NK-92 treated with Interleukin-12 subunit alpha and Interleukin-12 subunit beta, amount 100 ng/mL, for 24 hours (cell line): Measurements from ENCODE around the gene HMX1.

Source experiments
- DNase-seq: peaks from one replicate; lab custom pipeline; 2025; lab: John Stamatoyannopoulos, UW

The HMX1 gene

GRCh38 chr4:8910100-8910821 lies 38.6 kb upstream of the HMX1 start:
- no peak for DNase-seq

DNA sequence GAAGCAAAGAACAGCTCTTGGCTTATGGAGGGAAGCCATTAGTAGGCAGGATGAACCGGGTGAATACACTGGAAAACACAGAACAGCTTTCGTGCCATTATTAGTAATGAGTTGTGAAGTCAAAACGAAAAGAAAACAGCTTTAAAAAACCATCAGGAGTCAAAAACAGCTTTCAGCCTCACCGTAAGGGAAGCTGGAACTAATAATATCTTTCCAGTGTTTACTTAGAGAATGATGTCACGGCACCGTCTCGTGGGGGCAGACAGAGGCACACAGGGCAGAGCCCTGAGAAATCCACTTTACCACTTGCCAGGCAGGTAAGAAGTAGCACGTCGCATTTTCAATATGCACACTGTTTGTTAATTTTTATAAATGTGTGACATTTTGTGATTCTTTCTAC lies 37.9 kb upstream of the HMX1 start:
- DNase-seq: no peak

- no peak for DNase-seq
Observed at GRCh38 chr4:8908206-8908893, 36.7 kb upstream of the HMX1 start.

- no peak for DNase-seq
Observed at GRCh38 chr4:8907596-8908205, 36.1 kb upstream of the HMX1 start.

- DNase-seq: no peak
Observed at GRCh38 chr4:8906991-8907595, 35.5 kb upstream of the HMX1 start.

GRCh38 chr4:8906668-8906970 lies 35.0 kb upstream of the HMX1 start:
- no peak for DNase-seq

DNA sequence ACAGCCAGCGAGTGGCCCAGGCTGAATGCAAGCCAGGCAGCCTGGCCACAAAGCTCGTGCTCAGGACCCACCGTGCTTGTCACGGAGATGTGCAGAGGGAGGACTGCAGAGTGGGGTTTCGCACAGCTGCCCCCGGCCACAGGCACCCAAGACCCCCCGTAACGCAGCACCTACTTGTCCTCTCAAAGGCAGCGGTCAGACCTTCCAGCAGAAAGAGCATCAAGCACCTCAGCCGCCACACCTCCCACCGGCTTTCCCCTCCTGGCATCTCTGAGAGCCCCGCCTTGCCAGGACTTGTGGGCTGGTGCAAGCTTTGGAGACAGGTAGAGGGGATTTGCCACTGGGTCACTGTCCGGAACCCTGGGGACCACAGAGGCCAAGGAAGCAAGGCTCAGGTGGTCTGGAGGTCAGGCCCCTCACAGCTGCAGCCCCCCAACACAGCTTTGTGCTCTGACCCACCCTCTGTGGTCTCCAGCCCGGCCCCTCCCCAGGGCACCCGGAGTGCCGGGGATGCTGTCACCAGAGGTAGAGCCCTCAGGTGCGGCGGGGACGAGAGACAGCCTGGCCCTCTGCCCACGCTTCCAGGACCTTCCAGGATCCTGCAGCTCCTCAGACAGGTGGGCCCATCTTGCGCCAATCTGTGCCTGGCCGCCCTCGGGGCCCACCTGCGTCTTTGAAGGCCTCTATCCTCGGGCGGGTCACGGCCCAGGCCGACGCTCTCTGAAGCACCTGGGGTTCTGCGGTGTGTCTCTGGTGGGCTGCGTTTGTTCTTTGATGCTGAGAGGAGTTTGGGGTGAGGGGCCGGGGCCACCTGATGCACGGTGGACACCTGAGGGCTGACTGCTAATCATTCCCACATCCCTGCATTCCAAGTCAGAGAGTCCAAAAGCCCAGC lies 34.4 kb upstream of the HMX1 start:
- DNase-seq: no peak

- DNase-seq: no peak
Observed at GRCh38 chr4:8905226-8905772, 33.7 kb upstream of the HMX1 start.

DNA sequence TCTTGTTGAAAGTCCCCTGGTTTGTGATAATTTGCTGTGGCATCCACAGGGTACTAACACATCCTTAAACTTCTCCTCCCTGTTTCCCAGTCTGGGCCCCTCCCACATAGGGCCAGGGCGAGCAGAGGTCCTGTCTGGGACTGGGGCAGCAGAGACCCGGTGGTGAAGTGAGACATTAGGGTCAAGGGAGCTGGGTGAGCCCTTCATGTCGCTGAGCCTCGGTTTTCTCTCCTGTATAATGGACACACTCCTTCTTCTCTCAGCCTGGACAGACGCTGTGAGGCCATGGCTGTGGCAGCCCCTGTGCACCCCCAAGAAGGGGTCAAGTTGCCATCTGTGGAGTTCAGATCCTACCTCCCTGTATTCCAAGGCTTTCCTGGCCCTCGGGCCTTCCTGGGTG lies 33.0 kb upstream of the HMX1 start:
- no peak for DNase-seq

DNA sequence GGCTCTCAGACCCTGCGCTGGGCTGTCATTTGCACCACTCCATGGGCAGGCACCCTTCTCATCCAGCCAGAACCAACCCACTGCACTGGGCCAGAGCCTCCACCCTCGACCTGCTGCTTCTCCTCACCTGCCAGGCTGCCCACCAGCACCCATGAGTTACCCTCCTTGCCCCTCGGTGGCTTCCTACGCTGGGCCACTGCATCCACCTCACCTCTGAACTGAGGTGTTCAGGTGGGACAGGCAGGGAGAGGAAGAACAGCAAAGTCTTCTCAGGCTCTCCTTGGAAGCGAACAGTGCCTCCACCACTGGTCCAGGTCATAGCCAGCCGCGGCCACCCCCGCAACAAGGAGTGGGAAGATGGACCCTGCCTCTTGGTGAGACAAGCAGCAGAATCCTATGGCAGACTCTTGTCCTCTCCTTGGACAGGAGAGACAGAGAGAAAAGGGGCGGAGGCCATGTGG lies 32.4 kb upstream of the HMX1 start:
- no peak for DNase-seq

GRCh38 chr4:8901335-8901734 lies 29.7 kb upstream of the HMX1 start:
- no peak for DNase-seq

GRCh38 chr4:8900588-8900987 lies 28.9 kb upstream of the HMX1 start:
- no peak for DNase-seq

DNA sequence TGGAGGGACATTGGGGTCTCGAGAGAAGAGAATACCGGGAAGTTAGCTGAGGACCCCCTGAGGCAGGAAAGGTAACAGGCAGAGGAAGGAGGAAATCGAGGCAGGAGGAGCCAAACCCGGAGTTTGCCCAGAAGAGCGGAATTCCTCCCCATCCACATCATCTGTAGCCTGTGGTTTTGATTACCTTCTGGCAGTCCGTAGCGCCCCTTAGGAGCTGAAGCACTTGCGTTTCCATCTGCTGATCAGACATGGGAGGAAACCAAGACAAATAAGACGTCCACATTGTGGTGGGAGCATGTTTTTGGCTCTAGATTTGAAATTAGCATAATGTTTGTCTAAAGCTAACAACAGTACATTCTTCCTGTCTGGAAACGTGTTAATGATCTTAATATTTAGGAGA lies 26.8 kb upstream of the HMX1 start:
- DNase-seq: no peak

DNA sequence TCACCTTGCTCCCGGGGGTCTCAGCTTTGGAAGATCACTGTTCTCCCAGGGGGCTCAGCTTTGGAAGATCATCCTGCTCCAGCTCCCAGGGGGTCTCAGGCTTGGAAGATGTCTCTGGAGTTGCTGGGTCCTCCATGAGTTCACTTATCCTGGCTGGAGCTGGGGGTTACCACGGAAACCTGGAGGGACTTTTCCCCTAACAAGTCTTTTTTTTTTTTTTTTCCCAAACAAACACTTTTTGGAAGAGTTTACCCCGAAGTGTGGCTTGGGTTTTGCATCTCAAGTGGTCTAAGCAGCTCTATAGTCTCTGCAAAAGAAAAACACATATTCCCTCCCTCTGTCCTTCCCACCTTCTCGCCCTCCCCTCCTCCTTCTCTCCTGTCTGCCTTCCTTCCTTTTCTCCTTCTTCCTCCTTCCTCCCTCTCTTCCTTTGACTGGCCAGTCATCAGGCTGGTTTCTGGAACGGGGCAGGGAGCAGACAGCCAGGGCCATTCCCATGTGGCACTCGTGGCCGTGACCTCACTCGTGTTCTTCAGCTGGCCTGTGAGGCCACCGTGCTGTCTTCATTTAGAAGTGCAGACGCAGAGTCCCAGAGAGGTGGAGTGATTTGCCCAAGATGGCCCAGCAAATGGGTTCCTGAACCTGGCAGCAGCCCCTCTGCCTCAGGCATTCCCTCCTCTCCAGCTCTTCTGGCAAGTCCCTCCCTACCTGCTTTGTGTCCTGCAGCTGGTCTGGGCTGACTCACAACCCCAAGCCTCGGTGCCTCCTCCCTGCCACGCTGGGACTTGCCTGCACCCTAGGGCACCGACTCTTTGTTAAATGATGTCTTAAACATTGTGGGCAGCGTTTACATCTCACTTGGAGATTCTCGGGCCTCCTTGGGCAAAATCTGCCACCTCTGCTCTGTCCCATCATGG lies 25.9 kb upstream of the HMX1 start:
- DNase-seq: no peak

GRCh38 chr4:8896506-8896905 lies 24.9 kb upstream of the HMX1 start:
- DNase-seq: no peak

DNA sequence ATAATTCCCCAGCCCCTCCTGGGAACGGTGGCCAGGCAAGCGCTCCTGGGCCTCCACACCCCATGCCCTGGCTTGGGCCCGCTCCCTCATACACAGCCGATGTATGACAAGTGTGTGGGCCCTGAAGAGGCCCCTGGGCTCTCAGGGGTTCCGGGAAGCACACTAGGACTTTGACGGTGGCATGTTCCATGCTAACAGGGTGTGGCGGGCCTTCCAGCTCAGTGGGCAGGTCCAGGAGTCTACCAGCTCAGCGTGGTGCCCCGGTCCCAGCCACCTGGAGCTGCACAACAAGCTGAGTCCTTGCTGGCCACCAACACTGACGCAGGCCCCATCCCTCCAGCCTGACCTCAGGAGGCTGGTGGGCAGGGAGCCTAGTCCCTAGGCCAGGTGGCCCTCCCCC lies 24.4 kb upstream of the HMX1 start:
- no peak for DNase-seq

DNA sequence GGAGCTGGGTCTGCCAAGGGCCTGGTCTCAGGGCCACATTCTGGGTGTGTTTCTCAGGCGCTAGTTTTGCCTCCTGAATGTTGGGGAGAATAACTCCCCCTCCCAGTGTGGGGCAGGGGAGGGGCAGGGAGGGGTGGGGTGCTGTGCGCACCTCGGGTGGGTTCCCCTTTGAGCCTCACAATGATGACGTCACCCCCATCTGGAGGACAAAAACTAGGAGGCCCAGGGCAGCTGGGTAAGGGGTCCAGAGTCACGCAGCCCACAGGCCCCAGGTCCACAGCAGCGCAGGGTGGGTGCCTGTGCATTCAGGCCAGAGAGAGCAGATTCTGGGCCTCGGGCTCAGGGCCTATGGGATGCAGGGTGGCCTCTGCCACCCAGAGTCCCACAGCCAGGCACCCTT lies 23.7 kb upstream of the HMX1 start:
- DNase-seq: no peak

- no peak for DNase-seq
Observed at GRCh38 chr4:8894424-8894816, 22.8 kb upstream of the HMX1 start.

DNA sequence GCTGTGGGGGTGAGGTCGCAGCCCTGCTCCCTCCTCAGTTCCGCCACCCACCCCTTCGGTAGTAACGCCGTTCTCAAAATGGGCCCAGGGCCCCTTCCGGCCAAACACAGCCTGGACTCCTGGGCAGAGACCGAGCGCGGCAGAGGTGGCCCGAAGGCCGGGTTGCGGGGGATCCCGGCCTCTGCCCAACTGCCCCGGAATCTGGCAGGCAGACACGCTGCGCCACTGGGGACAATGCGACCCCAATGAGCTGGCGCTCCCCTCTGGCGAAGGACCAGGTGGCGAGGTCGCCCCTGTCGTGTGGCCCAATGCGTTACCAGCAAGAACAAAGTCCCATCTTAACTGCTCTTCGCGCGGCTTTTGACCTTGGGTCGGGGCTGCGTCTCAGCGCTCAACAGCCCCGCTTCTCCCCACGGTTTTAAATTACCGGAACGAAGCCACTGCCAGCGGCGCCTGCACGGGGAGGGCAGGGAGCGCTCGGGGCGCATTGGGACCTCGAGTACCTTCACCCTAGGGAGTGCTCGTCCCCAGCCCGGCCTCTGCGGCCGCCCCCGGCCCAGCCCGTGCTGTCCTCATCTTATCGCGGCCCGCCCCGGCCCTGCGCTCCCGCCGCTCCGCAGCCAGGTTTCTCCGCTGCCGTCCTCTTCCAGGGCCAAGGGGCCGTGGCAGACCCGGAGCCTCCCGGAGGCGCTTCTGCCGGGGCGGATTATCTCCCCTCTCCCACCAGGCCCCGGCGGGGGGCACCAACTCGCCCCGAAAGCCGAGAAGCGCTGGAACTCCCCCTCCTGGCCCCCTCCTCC lies 22.2 kb upstream of the HMX1 start:
- no peak for DNase-seq

- no peak for DNase-seq
Observed at GRCh38 chr4:8893227-8893623, 21.6 kb upstream of the HMX1 start.
